Lung microvascular endothelial cell (primary cell): Measurements from ENCODE around the gene PLXNB1. TPM values are rescaled to one million over a fixed set of nuclear protein-coding genes. Genes with fewer than 3 reads are reported as not detected.

Source experiments
- DNase-seq, 2 donors: peaks; one replicate each; pipeline versions ENCODE4 v3.0.0 to v3.0.0-alpha.2; 2010; ENCODE audit warnings: low read depth in 2 of 2
- total RNA-seq: library from RNA; depleted of rRNA; stranded (reverse); fragments of >200 nt; gene quantifications from 2 replicates; pipeline ENCODE4 v1.2.1, GENCODE V29; 2014

Gene PLXNB1
- total RNA-seq, 1 donor from 2014 or later = 16.1 TPM

DNA sequence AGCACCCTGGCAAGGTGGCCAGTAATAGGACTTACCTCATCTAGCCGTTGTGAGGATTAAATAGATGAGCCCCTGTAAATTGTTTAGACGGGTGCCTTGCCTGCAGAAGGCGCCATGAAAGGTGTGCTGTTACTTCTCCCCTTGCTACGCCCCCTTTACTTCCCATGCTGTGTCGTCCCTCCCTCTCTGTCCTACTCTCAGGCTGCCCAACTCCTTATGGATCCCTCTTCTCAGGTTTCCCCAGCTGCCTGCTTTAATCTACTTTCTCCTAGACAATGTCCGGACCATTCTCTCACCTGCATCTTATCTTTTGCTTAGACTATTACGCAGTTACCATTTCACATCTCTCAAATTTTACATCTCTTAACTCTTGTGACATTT, 59.6 kb downstream of the PLXNB1 start:
- DNase-seq = no peak

DNA sequence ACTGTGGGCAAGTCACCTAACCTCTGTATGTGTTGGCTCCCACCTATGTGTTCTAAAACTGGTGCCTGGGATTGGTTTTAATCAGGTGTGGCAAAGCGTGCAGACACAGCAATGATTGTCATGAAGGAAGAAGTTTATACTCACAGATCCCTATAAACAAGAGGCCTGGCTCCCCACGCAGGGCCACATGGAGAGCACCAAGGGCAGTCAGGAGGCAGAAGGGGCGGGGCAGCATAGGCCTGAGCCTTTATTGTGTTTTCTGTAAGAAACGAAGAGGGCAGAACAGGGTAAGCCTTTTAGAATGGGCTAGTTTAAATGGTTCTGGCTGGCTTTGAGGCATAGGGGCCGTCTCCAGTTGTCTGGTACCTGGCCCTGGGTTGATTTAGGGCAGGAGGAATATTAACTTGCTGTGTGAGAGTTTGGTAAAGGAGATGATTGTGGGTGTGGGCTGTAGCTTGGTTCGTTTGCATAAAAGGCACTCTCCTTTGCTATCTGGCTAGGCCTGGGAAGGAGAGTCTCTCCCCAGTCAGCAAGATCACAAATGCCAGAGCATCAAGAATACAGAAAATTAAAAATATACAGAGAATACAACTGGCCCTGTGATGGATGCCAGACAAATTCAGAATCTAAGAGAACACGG, 60.1 kb downstream of the PLXNB1 start:
- no peak for DNase-seq

DNA sequence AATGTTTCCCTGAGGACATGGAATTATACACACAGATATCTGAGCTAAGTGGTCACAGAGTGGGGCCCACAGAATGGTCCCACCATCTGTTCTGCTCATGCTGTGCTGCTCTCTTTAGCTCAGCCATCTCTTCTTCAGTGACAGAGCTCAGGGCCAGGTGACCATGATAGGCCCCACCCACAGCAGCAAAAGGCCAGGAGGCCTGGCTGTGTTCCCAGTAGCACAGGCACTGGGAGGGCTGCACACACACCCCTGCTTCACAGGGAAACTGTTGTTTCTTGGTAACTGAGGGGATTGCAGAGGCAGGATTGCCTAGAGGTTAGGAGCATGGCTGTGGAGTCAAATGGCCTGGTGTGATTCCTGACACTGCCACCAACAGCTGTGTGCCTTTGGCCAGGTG, 62.7 kb downstream of the PLXNB1 start:
- peak in 1 of 2 donors; percentile 26 for DNase-seq

DNA sequence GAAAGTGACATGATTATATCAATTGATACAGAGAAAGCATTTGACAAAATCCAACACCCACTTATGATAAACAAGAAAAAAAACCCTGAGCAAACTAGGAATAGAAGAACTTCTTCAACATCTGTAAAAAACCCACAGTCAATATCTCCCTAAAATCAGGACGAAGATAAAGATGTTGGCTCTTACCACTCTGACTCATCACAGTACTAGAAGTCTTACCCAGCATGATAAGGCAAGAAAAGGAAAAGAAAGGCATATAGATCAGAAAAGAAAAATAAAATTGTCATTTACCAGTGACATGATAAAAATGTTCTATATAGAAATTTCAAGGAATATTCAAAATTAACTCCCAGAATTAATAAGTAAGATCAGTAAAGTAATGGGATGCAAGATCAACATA, 65.0 kb downstream of the PLXNB1 start:
- no peak for DNase-seq

DNA sequence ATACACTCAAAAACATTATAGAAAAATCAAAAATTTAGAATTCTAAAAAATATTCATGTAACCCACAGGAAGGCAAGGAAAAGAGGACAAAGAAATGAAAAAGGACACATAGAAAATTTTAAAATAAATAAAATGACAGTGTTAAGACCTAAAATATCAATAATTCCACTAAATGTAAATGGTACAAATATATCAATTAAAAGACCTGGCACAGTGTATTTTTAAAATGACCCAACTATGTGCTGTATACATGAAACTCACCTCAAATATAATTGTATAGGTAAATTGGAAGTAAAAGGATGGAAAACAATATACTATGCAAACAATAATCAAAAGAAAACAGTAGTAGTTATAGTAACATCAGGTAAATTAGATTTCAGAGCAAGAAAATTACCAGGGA, 68.0 kb downstream of the PLXNB1 start:
- no peak for DNase-seq

DNA sequence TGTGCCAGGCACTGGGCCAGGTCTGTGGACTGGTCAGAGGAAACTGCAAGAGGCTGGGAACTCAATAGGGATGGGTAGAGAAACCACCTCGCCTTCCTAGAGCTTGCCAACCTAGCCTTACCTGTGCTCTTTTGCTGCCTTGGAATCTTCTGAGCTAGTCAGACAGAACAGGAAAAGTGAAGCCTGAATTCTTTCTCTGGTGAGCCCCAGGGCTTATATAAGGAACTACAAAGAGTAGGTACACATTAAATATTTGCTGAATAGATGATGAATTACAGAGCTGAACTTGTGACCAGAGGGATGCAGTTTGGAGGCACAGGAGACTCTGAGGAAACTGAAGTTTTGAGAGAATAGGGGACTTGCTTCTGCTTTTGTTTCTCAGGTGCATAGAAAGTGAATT, 73.5 kb downstream of the PLXNB1 start:
- no peak for DNase-seq

DNA sequence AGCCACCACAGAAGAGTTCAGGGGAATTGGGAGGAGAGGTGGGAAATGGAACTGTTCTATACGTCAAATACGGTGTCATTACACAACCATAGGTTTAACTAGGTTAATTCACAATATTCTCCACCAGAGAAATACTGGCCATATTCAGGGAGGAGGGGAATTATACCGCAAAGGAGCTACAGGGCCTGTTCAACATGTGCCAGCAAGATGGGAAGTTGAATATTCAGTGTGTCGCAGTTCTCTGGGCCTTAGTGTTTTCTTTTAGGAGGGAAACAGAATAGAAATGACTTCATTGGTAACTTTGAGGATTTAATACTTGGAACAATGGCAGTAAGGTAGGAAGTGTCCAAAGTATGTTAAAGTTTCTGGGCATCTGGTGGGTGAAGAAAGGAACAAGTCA, 75.9 kb downstream of the PLXNB1 start:
- no peak for DNase-seq

Other genes with a start within 250 kb of the PLXNB1 start
- 5.0 and 7.0 TPM in 2 replicates for gene CDC25A, start 241.7 kb downstream of the PLXNB1 start, total RNA-seq
- gene CAMP, start 206.6 kb downstream of the PLXNB1 start, total RNA-seq = not detected in 2 replicates
- 1.8 and 2.0 TPM in 2 replicates for gene ZNF589, start 189.0 kb downstream of the PLXNB1 start, total RNA-seq
- gene NME6, start 128.7 kb downstream of the PLXNB1 start, total RNA-seq = 11.3 and 16.3 TPM in 2 replicates
- gene SPINK8, start 96.4 kb downstream of the PLXNB1 start, total RNA-seq = not detected in 2 replicates
- gene FBXW12, start 57.9 kb downstream of the PLXNB1 start, total RNA-seq = not detected in 2 replicates
- 8.9 and 10.1 TPM in 2 replicates for gene CCDC51, start 10.0 kb upstream of the PLXNB1 start, total RNA-seq
- gene TMA7, start 10.2 kb upstream of the PLXNB1 start, total RNA-seq = 237 and 246 TPM in 2 replicates
- 3.7 and 4.6 TPM in 2 replicates for gene ATRIP, start 16.7 kb upstream of the PLXNB1 start, total RNA-seq
- 65.6 and 68.5 TPM in 2 replicates for gene SHISA5, start 74.1 kb upstream of the PLXNB1 start, total RNA-seq
- gene PFKFB4, start 126.7 kb upstream of the PLXNB1 start, total RNA-seq = 0.60 and 1.5 TPM in 2 replicates
- not detected in 2 replicates for gene UCN2, start 133.7 kb upstream of the PLXNB1 start, total RNA-seq
- gene COL7A1, start 165.2 kb upstream of the PLXNB1 start, total RNA-seq = under 0.01 and 0.22 TPM in 2 replicates
- gene UQCRC1, start 179.6 kb upstream of the PLXNB1 start, total RNA-seq = 187 and 249 TPM in 2 replicates
- gene TMEM89, start 191.7 kb upstream of the PLXNB1 start, total RNA-seq = not detected in 2 replicates
- gene SLC26A6, start 205.4 kb upstream of the PLXNB1 start, total RNA-seq = 8.3 and 9.7 TPM in 2 replicates
- 0.20 and 0.22 TPM in 2 replicates for gene CELSR3, start 232.8 kb upstream of the PLXNB1 start, total RNA-seq